ENCODE measurements around the gene GRK5. TPM values are rescaled to one million over a fixed set of nuclear protein-coding genes. Genes with fewer than 3 reads are reported as not detected.

Gene GRK5
- total and polyA plus RNA-seq, 8 donors, result 10.9 to 95.9 (median 34.0) TPM

DNA sequence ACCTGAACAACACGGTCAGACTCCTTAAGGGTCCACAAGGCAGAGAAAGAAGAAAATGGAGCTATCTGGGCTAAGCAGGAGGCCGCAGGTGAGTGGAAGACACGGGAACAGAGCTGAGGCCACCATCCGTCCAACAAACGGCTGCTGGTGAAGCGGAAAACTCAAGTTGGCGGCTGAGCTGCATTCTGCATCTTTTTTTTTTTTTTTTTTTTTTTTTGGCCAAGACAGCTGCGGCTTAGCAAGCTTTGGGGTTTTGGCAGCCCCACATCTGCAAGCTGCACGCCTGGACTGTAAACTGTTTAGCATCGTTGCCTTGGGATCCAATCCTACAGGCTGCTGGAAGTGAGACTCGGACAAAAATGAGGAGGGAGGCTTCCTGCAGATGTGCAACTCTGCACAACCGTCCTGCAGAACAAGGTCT is 297.8 kb downstream of the GRK5 start:
- H3K9me3 ChIP-seq, result no peaks in the 10 kb centered on the region
- TF ChIP-seq, protein P1, sequence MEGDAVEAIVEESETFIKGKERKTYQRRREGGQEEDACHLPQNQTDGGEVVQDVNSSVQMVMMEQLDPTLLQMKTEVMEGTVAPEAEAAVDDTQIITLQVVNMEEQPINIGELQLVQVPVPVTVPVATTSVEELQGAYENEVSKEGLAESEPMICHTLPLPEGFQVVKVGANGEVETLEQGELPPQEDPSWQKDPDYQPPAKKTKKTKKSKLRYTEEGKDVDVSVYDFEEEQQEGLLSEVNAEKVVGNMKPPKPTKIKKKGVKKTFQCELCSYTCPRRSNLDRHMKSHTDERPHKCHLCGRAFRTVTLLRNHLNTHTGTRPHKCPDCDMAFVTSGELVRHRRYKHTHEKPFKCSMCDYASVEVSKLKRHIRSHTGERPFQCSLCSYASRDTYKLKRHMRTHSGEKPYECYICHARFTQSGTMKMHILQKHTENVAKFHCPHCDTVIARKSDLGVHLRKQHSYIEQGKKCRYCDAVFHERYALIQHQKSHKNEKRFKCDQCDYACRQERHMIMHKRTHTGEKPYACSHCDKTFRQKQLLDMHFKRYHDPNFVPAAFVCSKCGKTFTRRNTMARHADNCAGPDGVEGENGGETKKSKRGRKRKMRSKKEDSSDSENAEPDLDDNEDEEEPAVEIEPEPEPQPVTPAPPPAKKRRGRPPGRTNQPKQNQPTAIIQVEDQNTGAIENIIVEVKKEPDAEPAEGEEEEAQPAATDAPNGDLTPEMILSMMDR (IDR thresholded peaks at IDR 0.05), result no peak
- peak in 2 of 3 donors; percentile 8 to 13 for TF ChIP-seq POLR2AphosphoS5 (IDR thresholded peaks at IDR 0.05)
- peaks cover 0 to 22% (median 9%) of the 10 kb centered on the region in 4 donors for H3K36me3 ChIP-seq
- H3K27me3 ChIP-seq, result no peaks in the 10 kb centered on the region
- H3K4me3 ChIP-seq, result no peak overlapping the region
- WGBS, 5 donors, result 58 to 79% (median 75%) methylated on average over 11 to 12 of the region's 12 CpGs
- H3K27ac ChIP-seq, result peak overlapping the region in 1 of 5 donors; percentile 5
- DNase-seq, result peak in 1 of 2 donors; percentile 89
- intact Hi-C loops (cut with DNase I; ENCODE audit: low total_unique reads), result no loop called here
- peaks cover under 1 to 34% (median 14%) of the 10 kb centered on the region in 4 donors for H3K4me1 ChIP-seq

Small RNA genes within 50 kb of the gene (small RNA-seq; reads per million reads assigned to genes)
- gene MIR4681 (0 reads per million in 4 donors), gene RN7SL749P (0 reads per million in 4 donors)

Other genes starting within 250 kb of the GRK5 start
- gene NANOS1, start 177.9 kb upstream of the GRK5 start, total RNA-seq, result 10 to 100 TPM in 1 of 5 donors, 1 to 10 TPM in 3, under 1 TPM in 1; under 0.01 to 16.1 (median 5.1) TPM
- 1 to 10 TPM; 1.5 to 5.8 (median 2.2) TPM for gene NANOS1, start 177.9 kb upstream of the GRK5 start, polyA plus RNA-seq
- 100 to 1,000 TPM in 3 of 5 donors, 10 to 100 TPM in 2; 48.4 to 156 (median 125) TPM for gene EIF3A, start 126.8 kb upstream of the GRK5 start, total RNA-seq
- 10 to 100 TPM; 37.3 to 91.6 (median 46.2) TPM for gene EIF3A, start 126.8 kb upstream of the GRK5 start, polyA plus RNA-seq
- 10 to 100 TPM in 4 of 5 donors, 1 to 10 TPM in 1; 8.9 to 82.3 (median 36.0) TPM for gene DENND10, start 103.5 kb upstream of the GRK5 start, total RNA-seq
- 10 to 100 TPM; 13.3 to 35.0 (median 20.2) TPM for gene DENND10, start 103.5 kb upstream of the GRK5 start, polyA plus RNA-seq
- gene SFXN4, start 41.9 kb upstream of the GRK5 start, total RNA-seq, result 10 to 100 TPM in 4 of 5 donors, 1 to 10 TPM in 1; 2.7 to 72.7 (median 15.8) TPM
- gene SFXN4, start 41.9 kb upstream of the GRK5 start, polyA plus RNA-seq, result 10 to 100 TPM; 32.4 to 50.6 (median 36.8) TPM
- gene PRDX3, start 28.8 kb upstream of the GRK5 start, total RNA-seq, result 100 to 1,000 TPM in 2 of 5 donors, 10 to 100 TPM in 3; 11.9 to 163 (median 91.7) TPM
- 100 to 1,000 TPM in 2 of 3 donors, 10 to 100 TPM in 1; 88.9 to 146 (median 144) TPM for gene PRDX3, start 28.8 kb upstream of the GRK5 start, polyA plus RNA-seq